Endometrial microvascular endothelial cells (primary cell): ENCODE measurements around the gene POM121. TPM values are rescaled to one million over a fixed set of nuclear protein-coding genes. Genes with fewer than 3 reads are reported as not detected.
"Not testable (repeated sequence)": the region's sequence is repeated elsewhere in the genome, so short reads cannot be mapped to it uniquely, and the experiment has no call there.

Experiments
- in situ Hi-C: cut with HindIII; loops from 2 replicates; pipeline ENCODE4 v1.10.0; 2017; ENCODE audit warnings: low sequenced_read_pairs, low pct_unique_long_range_greater_than_20kb; ENCODE audit errors: inconsistent ontology term
- total RNA-seq: library from RNA; depleted of rRNA; stranded (reverse); fragments of >200 nt; gene quantifications from one replicate; pipeline ENCODE4 v1.2.3, GENCODE V29; 2015; ENCODE audit errors: inconsistent ontology term

The POM121 gene
- 8.2 TPM for total RNA-seq

GRCh38 chr7:72924733-72925545, at the start of gene POM121:
TSS of gene POM121 (plus strand) at chr7:72925095. CDS start at chr7:72925122, 27 bp downstream.
- in situ Hi-C loops = no loop called here

GRCh38 chr7:72879079-72879736, 45.7 kb upstream of the POM121 start:
- in situ Hi-C loops = not testable (repeated sequence)

DNA sequence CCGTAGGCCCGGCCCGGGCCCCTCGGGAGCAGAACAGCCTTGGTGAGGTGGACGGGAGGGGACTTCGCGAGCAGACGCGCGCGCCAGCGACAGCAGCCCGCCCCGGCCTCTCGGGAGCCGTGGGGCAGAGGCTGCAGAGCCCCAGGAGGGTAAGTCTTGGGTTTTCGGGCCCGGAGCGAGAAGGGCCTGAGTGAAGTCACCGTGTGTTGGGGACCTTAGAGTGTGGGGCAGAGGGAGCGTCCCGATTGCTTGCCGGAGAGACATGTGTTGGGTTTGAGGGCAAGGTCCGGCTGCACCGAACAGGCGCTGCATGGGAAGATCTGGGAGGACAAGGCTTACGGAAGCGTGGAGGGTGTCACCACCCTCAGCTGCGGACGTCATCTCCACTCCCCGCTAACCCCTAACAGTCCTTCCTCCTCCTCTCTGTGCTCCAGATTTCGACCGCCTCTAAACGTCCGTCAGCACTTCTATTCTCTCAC, 45.1 kb upstream of the POM121 start:
- in situ Hi-C loops = not testable (repeated sequence)

DNA sequence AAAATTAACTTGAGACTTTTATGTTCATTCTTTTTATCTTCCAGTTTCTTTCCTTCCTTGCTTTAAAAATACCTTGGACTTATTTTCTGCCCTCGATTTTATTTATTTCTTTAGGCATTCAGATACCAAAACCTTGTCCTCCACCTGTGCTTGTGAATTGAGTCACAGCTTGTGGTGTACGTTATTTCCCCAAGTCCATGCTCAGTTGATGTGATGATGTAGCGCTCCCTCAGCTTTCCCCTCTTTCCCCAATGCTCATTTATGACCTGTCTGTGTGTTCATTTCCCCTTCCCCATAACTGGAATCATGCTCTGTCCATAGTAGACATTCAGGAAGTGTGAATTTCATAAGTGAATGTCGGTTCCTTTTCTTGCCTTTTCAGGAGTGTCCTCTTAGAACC, 33.1 kb upstream of the POM121 start:
- in situ Hi-C loops = not testable (repeated sequence)

DNA sequence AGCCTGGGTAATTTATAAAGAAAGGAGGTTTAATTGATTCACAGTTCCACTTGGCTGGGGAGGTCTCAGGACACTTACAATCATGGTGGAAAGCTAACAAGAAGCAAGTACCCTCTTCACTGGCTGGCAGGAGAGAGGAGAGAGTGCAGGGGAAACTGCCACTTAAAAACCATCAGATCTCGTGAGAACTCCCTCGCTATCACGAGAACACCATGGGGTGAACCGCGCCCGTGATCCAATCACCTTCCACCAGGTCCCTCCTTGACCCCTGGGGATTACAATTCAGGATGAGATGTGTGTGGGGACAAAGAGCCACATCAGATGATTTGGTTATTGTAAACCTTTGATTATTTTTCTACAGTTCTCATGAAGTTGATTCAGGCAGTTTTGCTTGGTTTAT, 20.2 kb upstream of the POM121 start:
- in situ Hi-C loops = not testable (repeated sequence)

DNA sequence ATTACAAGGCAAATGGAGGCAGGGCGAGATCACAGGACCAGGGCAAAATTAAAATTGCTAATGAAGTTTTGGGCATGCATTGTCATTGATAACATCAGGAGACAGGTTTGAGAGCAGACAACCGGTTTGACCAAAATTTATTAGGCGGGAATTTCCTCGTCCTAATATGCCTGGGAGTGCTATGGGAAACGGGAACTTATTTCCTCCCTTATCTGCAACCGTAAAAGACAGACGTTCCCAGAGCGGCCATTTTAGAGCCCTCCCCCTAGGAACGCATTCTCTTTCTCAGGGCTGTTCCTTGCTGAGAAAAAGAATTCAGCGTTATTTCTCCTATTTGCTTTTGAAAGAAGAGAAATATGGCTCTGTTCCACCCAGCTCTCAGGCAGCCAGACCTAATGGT, 16.5 kb upstream of the POM121 start:
- in situ Hi-C loops = not testable (repeated sequence)

DNA sequence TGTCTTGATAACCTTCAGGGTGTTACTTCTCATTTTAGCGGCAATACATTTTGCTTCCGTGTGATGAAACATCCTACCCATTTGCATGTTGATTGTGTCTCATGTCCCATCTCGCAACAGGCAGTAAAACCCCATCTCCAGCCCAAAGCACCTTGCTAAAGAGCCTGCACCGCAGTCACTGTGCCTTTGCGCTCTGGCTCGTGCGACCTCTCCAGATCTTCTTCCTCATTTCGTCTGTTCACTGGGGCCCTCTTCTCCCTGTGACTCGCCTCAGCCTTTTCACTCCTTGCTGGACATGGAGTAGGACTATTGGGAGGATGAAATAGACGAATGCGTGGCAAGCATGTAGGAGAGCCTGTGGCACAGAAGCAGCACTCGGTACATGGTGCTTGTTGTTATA, 13.5 kb upstream of the POM121 start:
- in situ Hi-C loops = not testable (repeated sequence)

GRCh38 chr7:72913750-72914149, 11.1 kb upstream of the POM121 start:
- in situ Hi-C loops = not testable (repeated sequence)

GRCh38 chr7:72914756-72915525, 10.0 kb upstream of the POM121 start:
- in situ Hi-C loops = not testable (repeated sequence)

- in situ Hi-C loops = no loop called here
Observed at GRCh38 chr7:72919256-72919775, 5.6 kb upstream of the POM121 start.

DNA sequence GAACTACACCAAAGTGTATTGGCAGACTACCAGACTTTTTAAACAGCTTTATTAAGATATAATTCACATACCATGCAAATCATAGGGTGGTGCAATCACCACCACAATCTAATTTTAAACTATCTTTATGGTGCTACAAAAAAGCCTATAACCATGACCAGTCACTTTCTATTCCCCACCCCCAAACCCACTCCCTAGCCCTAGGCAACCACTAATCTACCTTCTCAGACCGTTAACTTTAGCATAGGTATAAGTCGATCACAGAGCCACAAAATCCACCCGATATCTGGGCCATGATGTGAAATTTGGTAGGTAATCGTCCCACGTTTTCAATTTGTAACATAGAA, 536 bp upstream of the POM121 start:
- in situ Hi-C loops = no loop called here

DNA sequence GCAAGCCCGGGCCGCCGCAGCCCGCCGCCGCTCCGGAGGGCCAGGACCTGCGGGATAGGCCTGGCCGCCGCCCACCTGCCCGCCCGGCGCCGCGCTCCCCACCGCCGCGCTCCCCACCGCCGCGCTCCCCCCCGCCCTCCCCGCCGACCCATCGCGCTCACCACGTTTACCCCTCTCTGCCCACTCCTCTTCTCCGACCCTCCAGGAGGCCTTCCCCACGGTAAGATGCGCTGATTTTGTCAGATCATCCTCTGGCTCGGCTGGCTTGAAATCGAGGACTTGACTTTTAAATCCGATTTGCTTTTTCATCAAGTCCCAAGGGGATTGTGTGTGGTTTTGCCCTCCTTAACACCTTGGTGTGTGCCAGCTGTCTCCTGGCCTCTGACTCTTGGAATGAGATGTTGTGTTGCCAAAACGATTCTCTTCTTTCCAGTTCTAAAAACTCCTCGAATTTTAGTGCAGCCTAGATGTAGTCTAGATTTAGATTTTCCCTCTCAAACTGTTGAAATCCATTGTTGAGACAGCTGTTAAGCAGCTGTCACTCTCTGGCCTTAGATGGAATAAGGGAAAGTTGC, 738 bp downstream of the POM121 start:
- in situ Hi-C loops = no loop called here

GRCh38 chr7:72927791-72928190, 2.9 kb downstream of the POM121 start:
- in situ Hi-C loops = not testable (repeated sequence)

- in situ Hi-C loops = not testable (repeated sequence)
Observed at GRCh38 chr7:72928216-72928615, 3.3 kb downstream of the POM121 start.

DNA sequence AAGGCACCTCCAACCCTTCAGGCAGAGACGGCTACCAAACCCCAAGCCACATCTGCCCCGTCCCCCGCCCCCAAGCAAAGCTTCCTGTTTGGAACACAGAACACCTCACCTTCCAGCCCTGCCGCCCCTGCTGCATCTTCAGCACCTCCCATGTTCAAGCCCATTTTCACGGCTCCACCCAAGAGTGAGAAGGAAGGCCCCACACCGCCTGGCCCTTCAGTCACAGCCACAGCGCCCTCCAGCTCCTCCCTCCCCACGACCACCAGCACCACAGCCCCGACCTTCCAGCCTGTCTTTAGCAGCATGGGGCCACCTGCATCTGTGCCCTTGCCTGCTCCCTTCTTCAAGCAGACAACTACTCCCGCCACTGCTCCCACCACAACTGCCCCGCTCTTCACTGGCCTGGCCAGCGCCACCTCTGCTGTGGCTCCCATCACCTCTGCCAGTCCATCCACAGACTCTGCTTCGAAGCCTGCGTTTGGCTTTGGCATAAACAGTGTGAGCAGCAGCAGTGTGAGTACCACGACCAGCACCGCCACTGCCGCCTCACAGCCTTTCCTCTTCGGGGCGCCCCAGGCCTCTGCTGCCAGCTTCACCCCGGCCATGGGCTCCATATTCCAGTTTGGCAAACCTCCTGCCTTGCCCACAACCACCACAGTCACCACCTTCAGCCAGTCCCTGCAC, 17.3 kb downstream of the POM121 start:
- in situ Hi-C loops = not testable (repeated sequence)

DNA sequence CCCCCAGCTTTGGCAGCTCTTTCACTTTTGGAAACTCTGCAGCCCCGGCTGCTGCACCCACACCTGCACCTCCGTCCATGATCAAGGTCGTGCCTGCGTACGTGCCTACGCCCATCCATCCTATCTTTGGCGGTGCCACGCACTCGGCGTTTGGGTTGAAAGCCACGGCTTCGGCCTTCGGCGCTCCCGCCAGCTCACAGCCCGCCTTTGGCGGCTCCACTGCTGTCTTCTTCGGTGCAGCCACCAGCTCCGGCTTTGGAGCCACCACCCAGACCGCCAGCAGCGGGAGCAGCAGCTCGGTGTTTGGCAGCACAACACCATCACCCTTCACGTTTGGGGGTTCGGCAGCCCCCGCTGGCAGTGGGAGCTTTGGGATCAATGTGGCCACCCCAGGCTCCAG, 18.1 kb downstream of the POM121 start:
- in situ Hi-C loops = not testable (repeated sequence)

DNA sequence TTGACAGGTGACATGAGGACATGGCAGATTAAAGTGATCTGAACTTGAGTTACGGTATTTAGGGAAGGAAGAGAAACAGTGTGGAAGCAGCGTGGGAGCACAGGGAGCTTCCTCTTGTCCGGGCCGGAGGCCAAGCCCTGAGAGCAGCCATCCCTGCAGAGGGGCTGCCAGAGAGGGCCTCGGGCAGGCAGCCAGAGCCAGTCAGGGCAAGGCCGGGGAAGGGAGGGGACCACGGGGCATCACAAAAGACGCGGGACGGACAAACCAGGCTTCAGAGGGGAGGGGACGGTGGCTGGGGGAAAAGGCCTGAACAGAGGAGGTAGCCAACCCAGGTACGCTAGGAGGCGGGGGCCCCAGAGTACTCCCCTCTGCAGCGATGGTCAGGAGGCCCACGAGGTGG, 20.0 kb downstream of the POM121 start:
- in situ Hi-C loops = not testable (repeated sequence)

GRCh38 chr7:72945597-72945996, 20.7 kb downstream of the POM121 start:
- in situ Hi-C loops = not testable (repeated sequence)
